Activated CD4-positive, alpha-beta T cell treated with anti-CD3 and anti-CD28 coated beads for 36 hours (primary cell): ENCODE measurements around the gene EFCAB10. TPM values are rescaled to one million over a fixed set of nuclear protein-coding genes. Genes with fewer than 3 reads are reported as not detected.

Source experiments
- ATAC-seq: fragments of 200-7000 bp; cut with Tn5 transposase; one replicate; pipeline ENCODE4 v1.10.0; 2021; ENCODE audit warnings: mild to moderate bottlenecking, moderate library complexity
- CTCF ChIA-PET: fragments of 350-600 bp; sonication (Branson Sonifier 250); formaldehyde crosslinking; loops from one replicate; lab custom pipeline; 2021; ENCODE audit warnings: antibody characterized with exemption; lab: Charles Lee
- POLR2A ChIA-PET: fragments of 350-600 bp; sonication (Branson Sonifier 250); formaldehyde crosslinking; loops from one replicate; lab custom pipeline; 2021; ENCODE audit warnings: antibody characterized with exemption, inconsistent platforms; lab: Charles Lee
- DNase-seq: peaks from one replicate; pipeline ENCODE4 v3.0.0-alpha.2; 2020
- H3K27ac Mint-ChIP-seq: one replicate; pipeline ENCODE4 v1.8.0; 2021; ENCODE audit warnings: mixed read lengths
- H3K27me3 Mint-ChIP-seq: one replicate; pipeline ENCODE4 v1.8.0; 2021; ENCODE audit warnings: mixed read lengths
- H3K36me3 Mint-ChIP-seq: one replicate; pipeline ENCODE4 v1.8.0; 2021; ENCODE audit warnings: low read depth, mixed read lengths
- H3K4me1 Mint-ChIP-seq: one replicate; pipeline ENCODE4 v1.8.0; 2021; ENCODE audit warnings: mixed read lengths
- H3K4me3 Mint-ChIP-seq: one replicate; pipeline ENCODE4 v1.8.0; 2021; ENCODE audit warnings: mild to moderate bottlenecking, moderate library complexity, mixed read lengths
- H3K9me3 Mint-ChIP-seq: one replicate; pipeline ENCODE4 v1.8.0; 2021; ENCODE audit warnings: low read depth, mixed read lengths
- intact Hi-C, 2 experiments: fragments of 100-400 bp; cut with DNase I in 1 of 2; cut with micrococcal nuclease in 1 of 2; formaldehyde crosslinking; loops; one replicate each; pipeline versions ENCODE4 v1.14.2 to v1.15.1; 2022 to 2024; cut with DNase I, micrococcal nuclease
- total RNA-seq, 2 experiments: library from RNA; stranded (reverse); gene quantifications; one replicate each; pipeline ENCODE4 v1.2.3, GENCODE V29; 2021

The EFCAB10 gene
- total RNA-seq, 2 experiments from 2014 or later = not detected

- Mint-ChIP-seq H3K27me3 (no peaks in the 10 kb centered on the region), H3K4me3 (no peak overlapping the region), H3K4me1 (no peaks in the 10 kb centered on the region), H3K9me3 (no peaks in the 10 kb centered on the region), H3K27ac (no peak overlapping the region), H3K36me3 (peaks cover 14% of the 10 kb centered on the region)
- DNase-seq (no peak), ATAC-seq (no peak)
- POLR2A ChIA-PET = no interaction called here
- intact Hi-C loops = no loop called here
- CTCF ChIA-PET = no interaction called here
Observed at GRCh38 chr7:105571891-105572290, 9.4 kb downstream of the EFCAB10 start.

GRCh38 chr7:105567821-105568220 lies 13.5 kb downstream of the EFCAB10 start:
- Mint-ChIP-seq H3K36me3 (peaks cover 22% of the 10 kb centered on the region), H3K4me1 (no peaks in the 10 kb centered on the region), H3K9me3 (no peaks in the 10 kb centered on the region), H3K4me3 (no peak overlapping the region), H3K27me3 (no peaks in the 10 kb centered on the region), H3K27ac (no peak overlapping the region)
- intact Hi-C loops = no loop called here
- ATAC-seq (no peak), DNase-seq (no peak)
- POLR2A ChIA-PET = no interaction called here
- CTCF ChIA-PET = interaction anchor here (0.7 to 1.6 kb wide), 3 partner anchors 12 to 90 kb away, joined by 3 read pairs; no protein-coding TSS in a partner anchor

GRCh38 chr7:105567024-105567423 lies 14.3 kb downstream of the EFCAB10 start:
- ChIA-PET POLR2A (interaction anchor here (0.7 kb wide), 1 partner anchor 466 kb away, joined by 3 read pairs; no protein-coding TSS in a partner anchor), CTCF (interaction anchor here (0.6 to 1.6 kb wide), 2 partner anchors 13 to 250 kb away, joined by 3 to 4 read pairs; no protein-coding TSS in a partner anchor)
- no peak for ATAC-seq
- intact Hi-C loops = no loop called here
- H3K9me3 Mint-ChIP-seq = no peaks in the 10 kb centered on the region
- H3K27ac Mint-ChIP-seq = no peak overlapping the region
- no peaks in the 10 kb centered on the region for H3K27me3 Mint-ChIP-seq
- H3K36me3 Mint-ChIP-seq = peaks cover 23% of the 10 kb centered on the region
- H3K4me1 Mint-ChIP-seq = no peaks in the 10 kb centered on the region
- no peak for DNase-seq
- H3K4me3 Mint-ChIP-seq = no peak overlapping the region

GRCh38 chr7:105565190-105565589 lies 16.1 kb downstream of the EFCAB10 start:
- no peaks in the 10 kb centered on the region for H3K9me3 Mint-ChIP-seq
- DNase-seq (no peak), ATAC-seq (no peak)
- CTCF ChIA-PET = interaction anchor here (0.6 to 1.4 kb wide), 2 partner anchors 34 to 147 kb away, joined by 3 to 8 read pairs; partner anchors contain the start of gene RINT1
- H3K4me1 Mint-ChIP-seq = no peaks in the 10 kb centered on the region
- H3K4me3 Mint-ChIP-seq = no peak overlapping the region
- H3K27me3 Mint-ChIP-seq = no peaks in the 10 kb centered on the region
- no peak overlapping the region for H3K27ac Mint-ChIP-seq
- intact Hi-C loops = no loop called here
- POLR2A ChIA-PET = no interaction called here
- peaks cover 24% of the 10 kb centered on the region for H3K36me3 Mint-ChIP-seq

GRCh38 chr7:105559926-105560325 lies 21.4 kb downstream of the EFCAB10 start:
- POLR2A ChIA-PET = no interaction called here
- peaks cover 25% of the 10 kb centered on the region for H3K36me3 Mint-ChIP-seq
- intact Hi-C loops = no loop called here
- CTCF ChIA-PET = interaction anchor here (0.6 kb wide), 1 partner anchor 74 kb away, joined by 3 read pairs; no protein-coding TSS in a partner anchor
- ATAC-seq (no peak), DNase-seq (no peak)
- H3K27me3 Mint-ChIP-seq = no peaks in the 10 kb centered on the region
- H3K27ac Mint-ChIP-seq = peak overlapping the region; percentile 8
- H3K4me3 Mint-ChIP-seq = no peak overlapping the region
- no peaks in the 10 kb centered on the region for H3K4me1 Mint-ChIP-seq
- no peaks in the 10 kb centered on the region for H3K9me3 Mint-ChIP-seq

- no peak overlapping the region for H3K27ac Mint-ChIP-seq
- DNase-seq = no peak
- no peak for ATAC-seq
- CTCF ChIA-PET = no interaction called here
- H3K9me3 Mint-ChIP-seq = no peaks in the 10 kb centered on the region
- POLR2A ChIA-PET = interaction anchor here (0.6 kb wide), 1 partner anchor 19 kb away, joined by 3 read pairs; no protein-coding TSS in a partner anchor
- H3K4me1 Mint-ChIP-seq = peaks cover 8% of the 10 kb centered on the region
- no peaks in the 10 kb centered on the region for H3K27me3 Mint-ChIP-seq
- peaks cover 30% of the 10 kb centered on the region for H3K36me3 Mint-ChIP-seq
- H3K4me3 Mint-ChIP-seq = no peak overlapping the region
- intact Hi-C loops = no loop called here
Observed at GRCh38 chr7:105538339-105538738, 43.0 kb downstream of the EFCAB10 start.

- CTCF ChIA-PET = interaction anchor here (0.6 to 2.2 kb wide), 7 partner anchors 12 to 270 kb away, joined by 3 to 10 read pairs (median 3); no protein-coding TSS in a partner anchor
- ATAC-seq (no peak), DNase-seq (no peak)
- no peaks in the 10 kb centered on the region for H3K27me3 Mint-ChIP-seq
- peak overlapping the region; percentile 91 for H3K27ac Mint-ChIP-seq
- POLR2A ChIA-PET = interaction anchor here (2.1 kb wide), 1 partner anchor 19 kb away, joined by 8 read pairs; no protein-coding TSS in a partner anchor
- peaks cover 23% of the 10 kb centered on the region for H3K4me1 Mint-ChIP-seq
- intact Hi-C loops = loop anchor here (1.0 to 5.0 kb wide), 6 partner anchors 11 to 1326 kb away; partner anchors contain the start of genes PUS7 (in 2 of the 2), ORC5 (in 1 of the 2) and SRPK2 (in 1 of the 2)
- no peaks in the 10 kb centered on the region for H3K9me3 Mint-ChIP-seq
- H3K36me3 Mint-ChIP-seq = peaks cover 9% of the 10 kb centered on the region
- peak overlapping the region; percentile 91 for H3K4me3 Mint-ChIP-seq
Observed at GRCh38 chr7:105532709-105533460, 48.4 kb downstream of the EFCAB10 start.

- intact Hi-C loops = loop anchor here (1.0 to 5.0 kb wide), 6 partner anchors 10 to 1325 kb away; partner anchors contain the start of genes PUS7 (in 2 of the 2), ORC5 (in 1 of the 2) and SRPK2 (in 1 of the 2)
- ChIA-PET CTCF (interaction anchor here (0.5 to 2.2 kb wide), 20 partner anchors 9 to 608 kb away, joined by 3 to 10 read pairs (median 3); no protein-coding TSS in a partner anchor), POLR2A (interaction anchor here (0.6 to 2.1 kb wide), 7 partner anchors 12 to 591 kb away, joined by 3 to 8 read pairs (median 5); no protein-coding TSS in a partner anchor)
- ATAC-seq (peak; percentile 94), DNase-seq (peak; percentile 94)
- H3K27ac Mint-ChIP-seq = peak within 1 kb of the TSS; percentile 91
- H3K4me3 Mint-ChIP-seq = peak within 1 kb of the TSS; percentile 91
- H3K27me3 Mint-ChIP-seq = no peaks in the 10 kb centered on the region
- peaks cover 23% of the 10 kb centered on the region for H3K4me1 Mint-ChIP-seq
- no peaks in the 10 kb centered on the region for H3K9me3 Mint-ChIP-seq
- H3K36me3 Mint-ChIP-seq = peaks cover 8% of the 10 kb centered on the region
Observed at GRCh38 chr7:105531792-105532671, 49.3 kb downstream of the EFCAB10 start, which contains the start of gene RINT1. RINT1 (plus strand) TSS chr7:105532201; CDS start chr7:105532316, 115 bp downstream.

- CTCF ChIA-PET = interaction anchor here (1.0 kb wide), 1 partner anchor 513 kb away, joined by 3 read pairs; no protein-coding TSS in a partner anchor
- Mint-ChIP-seq H3K4me3 (peak overlapping the region; percentile 18), H3K4me1 (peaks cover 23% of the 10 kb centered on the region), H3K9me3 (no peaks in the 10 kb centered on the region), H3K27ac (peak overlapping the region; percentile 6), H3K36me3 (peaks cover 5% of the 10 kb centered on the region), H3K27me3 (no peaks in the 10 kb centered on the region)
- POLR2A ChIA-PET = interaction anchor here (2.1 kb wide), 1 partner anchor 16 kb away, joined by 8 read pairs; no protein-coding TSS in a partner anchor
- DNase-seq (no peak), ATAC-seq (no peak)
- intact Hi-C loops = loop anchor here (5.0 kb wide), 3 partner anchors 277 to 1323 kb away; partner anchors contain the start of gene ORC5 (in 1 of the 2)
Observed at GRCh38 chr7:105530546-105530945, 50.7 kb downstream of the EFCAB10 start.

GRCh38 chr7:105530126-105530525 lies 51.2 kb downstream of the EFCAB10 start:
- ChIA-PET POLR2A (no interaction called here), CTCF (interaction anchor here (1.0 kb wide), 1 partner anchor 513 kb away, joined by 3 read pairs; no protein-coding TSS in a partner anchor)
- peaks cover 5% of the 10 kb centered on the region for H3K36me3 Mint-ChIP-seq
- H3K27me3 Mint-ChIP-seq = no peaks in the 10 kb centered on the region
- peak overlapping the region; percentile 6 for H3K27ac Mint-ChIP-seq
- no peak for ATAC-seq
- peak overlapping the region; percentile 18 for H3K4me3 Mint-ChIP-seq
- H3K4me1 Mint-ChIP-seq = peaks cover 23% of the 10 kb centered on the region
- intact Hi-C loops = loop anchor here (5.0 kb wide), 3 partner anchors 277 to 1323 kb away; partner anchors contain the start of gene ORC5 (in 1 of the 2)
- DNase-seq = no peak
- no peaks in the 10 kb centered on the region for H3K9me3 Mint-ChIP-seq
